ENCODE results near the gene MRGPRG.

DNA sequence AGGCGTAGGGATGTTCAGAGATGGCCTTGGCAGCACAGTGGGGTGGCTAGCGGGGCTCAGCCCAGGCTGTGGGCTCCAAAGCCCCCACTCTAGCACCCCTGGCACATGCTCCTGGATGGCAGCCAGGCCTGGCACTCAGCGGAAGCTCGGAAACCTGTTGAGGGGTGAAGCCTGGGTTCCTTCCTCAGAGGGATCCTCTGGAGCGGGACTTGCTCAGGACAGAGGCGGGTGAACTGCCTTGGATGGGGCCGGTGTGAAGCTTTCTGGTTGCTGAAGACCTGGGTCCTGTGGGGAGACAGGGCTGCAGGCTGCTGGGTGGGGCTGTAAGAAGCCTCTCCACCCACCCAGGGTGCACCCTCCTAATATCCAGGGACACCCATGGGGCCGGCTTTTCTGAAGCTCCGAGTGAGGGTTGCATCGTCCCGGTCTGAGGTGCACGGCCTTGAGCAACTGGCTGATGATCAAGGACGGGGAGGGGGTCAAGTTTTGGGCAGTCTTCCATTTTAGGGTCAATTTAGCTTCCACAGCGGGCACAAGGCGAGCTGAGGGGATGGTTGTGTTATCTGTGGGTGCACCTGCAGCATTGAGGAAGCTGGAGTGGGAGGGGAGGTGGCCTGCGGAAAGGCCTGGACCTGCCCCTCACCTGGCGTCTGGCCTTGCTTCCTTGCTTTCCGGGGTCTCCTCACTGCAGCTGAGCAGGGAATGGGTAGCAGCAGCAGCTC lies 8.4 kb upstream of the MRGPRG start:
- TF ChIP-seq, protein P1, sequence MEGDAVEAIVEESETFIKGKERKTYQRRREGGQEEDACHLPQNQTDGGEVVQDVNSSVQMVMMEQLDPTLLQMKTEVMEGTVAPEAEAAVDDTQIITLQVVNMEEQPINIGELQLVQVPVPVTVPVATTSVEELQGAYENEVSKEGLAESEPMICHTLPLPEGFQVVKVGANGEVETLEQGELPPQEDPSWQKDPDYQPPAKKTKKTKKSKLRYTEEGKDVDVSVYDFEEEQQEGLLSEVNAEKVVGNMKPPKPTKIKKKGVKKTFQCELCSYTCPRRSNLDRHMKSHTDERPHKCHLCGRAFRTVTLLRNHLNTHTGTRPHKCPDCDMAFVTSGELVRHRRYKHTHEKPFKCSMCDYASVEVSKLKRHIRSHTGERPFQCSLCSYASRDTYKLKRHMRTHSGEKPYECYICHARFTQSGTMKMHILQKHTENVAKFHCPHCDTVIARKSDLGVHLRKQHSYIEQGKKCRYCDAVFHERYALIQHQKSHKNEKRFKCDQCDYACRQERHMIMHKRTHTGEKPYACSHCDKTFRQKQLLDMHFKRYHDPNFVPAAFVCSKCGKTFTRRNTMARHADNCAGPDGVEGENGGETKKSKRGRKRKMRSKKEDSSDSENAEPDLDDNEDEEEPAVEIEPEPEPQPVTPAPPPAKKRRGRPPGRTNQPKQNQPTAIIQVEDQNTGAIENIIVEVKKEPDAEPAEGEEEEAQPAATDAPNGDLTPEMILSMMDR (IDR thresholded peaks at IDR 0.05) = no peak
- no peak for TF ChIP-seq POLR2A (IDR thresholded peaks at IDR 0.05)

Measured in heart left ventricle (tissue), 13 donors.